Glutamatergic neuron (in vitro differentiated cells): ENCODE results near the gene NGEF. TPM values are rescaled to one million over a fixed set of nuclear protein-coding genes. Genes with fewer than 3 reads are reported as not detected.
A peak's percentile ranks its signal among the peaks of the same experiment; 100 is the strongest.

Source experiments
- DNase-seq: peaks from one replicate; pipeline ENCODE4 v3.0.0; 2022
- H3K27ac Mint-ChIP-seq: one replicate; pipeline ENCODE4 v1.8.0; 2020; ENCODE audit warnings: mild to moderate bottlenecking, mixed read lengths, inconsistent platforms; ENCODE audit not compliant: unreplicated experiment
- H3K27me3 Mint-ChIP-seq: one replicate; pipeline ENCODE4 v1.8.0; 2020; ENCODE audit warnings: mild to moderate bottlenecking, moderate library complexity, mixed read lengths, inconsistent platforms; ENCODE audit not compliant: unreplicated experiment
- H3K36me3 Mint-ChIP-seq: one replicate; pipeline ENCODE4 v1.8.0; 2020; ENCODE audit warnings: mild to moderate bottlenecking, mixed read lengths, inconsistent platforms; ENCODE audit not compliant: unreplicated experiment
- H3K4me1 Mint-ChIP-seq: one replicate; pipeline ENCODE4 v1.8.0; 2020; ENCODE audit warnings: mild to moderate bottlenecking, low read depth, mixed read lengths, inconsistent platforms; ENCODE audit not compliant: unreplicated experiment
- H3K4me3 Mint-ChIP-seq: one replicate; pipeline ENCODE4 v1.8.0; 2020; ENCODE audit warnings: mild to moderate bottlenecking, mixed read lengths, inconsistent platforms; ENCODE audit not compliant: unreplicated experiment
- H3K9me3 Mint-ChIP-seq: one replicate; pipeline ENCODE4 v1.8.0; 2020; ENCODE audit warnings: mild to moderate bottlenecking, moderate library complexity, mixed read lengths, inconsistent platforms; ENCODE audit not compliant: unreplicated experiment
- total RNA-seq: library from RNA; stranded (reverse); fragmentation: NEBNext Ultra II Directional; extraction: Animal tissue kit (Norgen Biotek cat#: 25700); gene quantifications from one replicate; pipeline ENCODE4 v1.2.1, GENCODE V29; 2021; ENCODE audit not compliant: unreplicated experiment
- TF ChIP-seq, protein P1 (sequence below): fragments of 200-600 bp; sonication (generic); IDR thresholded peaks from one replicate; pipeline ENCODE4 v1.5.0; 2021; ENCODE audit not compliant: partially characterized antibody, unreplicated experiment

NGEF gene
- total RNA-seq, 1 donor from 2014 or later: 7.2 TPM

DNA sequence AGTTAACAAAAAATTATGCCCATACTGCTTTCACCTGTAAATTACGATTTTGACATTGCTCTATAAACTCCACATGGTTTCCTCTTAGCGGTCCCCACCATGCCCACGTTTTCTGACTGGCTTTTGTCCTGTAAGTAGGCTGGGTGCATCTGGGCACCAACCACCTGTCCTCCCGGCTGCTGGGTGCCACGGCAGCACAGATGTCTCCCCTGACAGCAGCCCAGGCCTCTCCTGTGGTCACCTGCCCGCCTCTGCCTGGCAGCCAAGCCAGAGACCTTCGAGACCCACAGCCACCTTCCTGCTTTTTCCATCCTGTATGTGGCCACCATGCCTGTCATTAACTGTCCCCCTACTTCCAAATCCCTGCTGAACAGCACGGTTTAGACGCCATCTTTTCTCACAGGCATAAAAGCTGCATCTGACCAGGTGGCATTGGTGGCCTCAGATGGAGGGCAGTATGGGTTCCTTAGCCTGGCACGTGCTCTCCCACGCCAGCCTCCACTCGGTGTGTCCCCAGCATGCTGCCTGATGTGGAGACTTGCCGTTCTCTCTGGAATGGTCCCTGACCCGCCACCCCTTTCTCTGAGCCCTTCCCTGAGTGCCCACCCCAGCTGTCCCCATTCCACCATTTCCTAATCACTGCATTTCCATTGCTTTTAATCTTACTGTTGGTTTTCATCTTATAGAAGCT lies 124.1 kb downstream of the NGEF start:
- TF ChIP-seq, protein P1, sequence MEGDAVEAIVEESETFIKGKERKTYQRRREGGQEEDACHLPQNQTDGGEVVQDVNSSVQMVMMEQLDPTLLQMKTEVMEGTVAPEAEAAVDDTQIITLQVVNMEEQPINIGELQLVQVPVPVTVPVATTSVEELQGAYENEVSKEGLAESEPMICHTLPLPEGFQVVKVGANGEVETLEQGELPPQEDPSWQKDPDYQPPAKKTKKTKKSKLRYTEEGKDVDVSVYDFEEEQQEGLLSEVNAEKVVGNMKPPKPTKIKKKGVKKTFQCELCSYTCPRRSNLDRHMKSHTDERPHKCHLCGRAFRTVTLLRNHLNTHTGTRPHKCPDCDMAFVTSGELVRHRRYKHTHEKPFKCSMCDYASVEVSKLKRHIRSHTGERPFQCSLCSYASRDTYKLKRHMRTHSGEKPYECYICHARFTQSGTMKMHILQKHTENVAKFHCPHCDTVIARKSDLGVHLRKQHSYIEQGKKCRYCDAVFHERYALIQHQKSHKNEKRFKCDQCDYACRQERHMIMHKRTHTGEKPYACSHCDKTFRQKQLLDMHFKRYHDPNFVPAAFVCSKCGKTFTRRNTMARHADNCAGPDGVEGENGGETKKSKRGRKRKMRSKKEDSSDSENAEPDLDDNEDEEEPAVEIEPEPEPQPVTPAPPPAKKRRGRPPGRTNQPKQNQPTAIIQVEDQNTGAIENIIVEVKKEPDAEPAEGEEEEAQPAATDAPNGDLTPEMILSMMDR: no peak
- Mint-ChIP-seq H3K27ac (no peak overlapping the region), H3K4me3 (no peak overlapping the region), H3K27me3 (peaks cover 9% of the 10 kb centered on the region), H3K9me3 (peaks cover 8% of the 10 kb centered on the region), H3K4me1 (peaks cover 3% of the 10 kb centered on the region), H3K36me3 (no peaks in the 10 kb centered on the region)
- peak; percentile 5 for DNase-seq

DNA sequence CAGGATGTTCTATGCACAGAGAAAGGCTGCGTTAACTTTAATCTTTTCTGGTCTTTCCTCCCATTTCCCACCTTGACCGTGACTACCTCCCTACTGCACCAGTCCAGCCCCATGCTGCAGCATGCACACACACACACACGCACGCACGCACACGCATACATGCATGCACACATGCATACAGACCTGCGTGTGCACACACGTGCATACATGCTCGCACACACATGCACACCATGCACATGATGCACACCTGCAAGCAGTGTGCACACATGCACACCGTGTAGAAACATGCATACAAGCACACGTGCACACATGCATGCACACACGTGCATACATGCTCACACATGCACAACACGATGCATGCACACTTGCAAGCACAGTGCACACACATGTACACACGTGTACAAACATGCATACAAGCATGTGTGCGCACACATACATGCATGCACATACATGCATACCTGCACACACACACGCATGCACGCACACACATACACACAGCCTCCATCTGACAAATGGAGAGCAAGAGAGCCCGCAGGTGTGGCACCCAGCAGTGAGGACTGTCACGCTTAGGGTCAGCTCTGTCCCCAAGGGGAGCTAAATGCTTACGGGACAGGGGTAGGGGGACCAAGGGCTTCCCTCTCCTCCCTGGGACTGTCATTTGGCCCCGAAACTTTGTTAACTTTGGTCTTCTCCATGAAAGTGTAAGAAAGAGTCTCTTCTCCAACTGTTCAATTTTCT lies 124.8 kb downstream of the NGEF start:
- H3K36me3 Mint-ChIP-seq: no peaks in the 10 kb centered on the region
- peak overlapping the region; percentile 56 for H3K27ac Mint-ChIP-seq
- H3K9me3 Mint-ChIP-seq: peaks cover 8% of the 10 kb centered on the region
- peaks cover 9% of the 10 kb centered on the region for H3K27me3 Mint-ChIP-seq
- peaks cover 3% of the 10 kb centered on the region for H3K4me1 Mint-ChIP-seq
- TF ChIP-seq, protein P1: no peak
- DNase-seq: no peak
- no peak overlapping the region for H3K4me3 Mint-ChIP-seq

DNA sequence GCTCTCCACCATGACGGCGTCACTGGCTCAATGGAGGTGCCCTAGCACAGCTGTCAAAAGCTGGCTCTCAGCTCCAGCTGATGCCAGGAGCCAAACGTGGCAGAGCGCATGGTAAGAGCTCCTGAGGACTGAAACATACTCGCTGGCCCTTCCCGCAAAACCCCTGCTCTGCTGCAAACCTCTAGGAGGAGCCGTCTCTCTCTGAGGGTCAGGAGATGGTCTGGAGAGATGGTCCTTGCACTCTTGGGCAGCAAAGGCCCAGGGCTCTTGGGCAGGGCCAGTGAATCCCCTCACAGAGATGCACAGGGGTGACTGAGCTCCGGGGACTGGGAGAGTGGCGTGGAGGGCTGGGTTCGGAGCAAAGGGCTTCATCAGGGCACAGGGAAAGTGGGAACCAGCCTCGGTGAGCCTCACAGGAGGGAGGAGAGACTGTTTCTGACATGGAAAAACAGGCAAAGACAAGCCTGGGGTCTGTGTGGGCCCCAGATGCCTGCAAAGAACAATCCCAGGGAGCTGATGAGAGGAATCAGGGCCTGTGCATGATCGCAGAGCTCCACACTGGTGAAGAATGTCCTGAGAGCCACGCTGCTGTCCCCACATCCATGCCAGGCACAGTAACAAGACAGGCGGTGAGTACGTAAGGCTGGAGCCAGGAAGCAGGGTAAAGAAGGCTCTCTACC lies 125.7 kb downstream of the NGEF start:
- Mint-ChIP-seq H3K27ac (no peak overlapping the region), H3K4me3 (no peak overlapping the region), H3K27me3 (peaks cover 9% of the 10 kb centered on the region), H3K4me1 (peaks cover 3% of the 10 kb centered on the region), H3K9me3 (peaks cover 8% of the 10 kb centered on the region), H3K36me3 (no peaks in the 10 kb centered on the region)
- DNase-seq: peak; percentile 24
- TF ChIP-seq, protein P1: no peak

DNA sequence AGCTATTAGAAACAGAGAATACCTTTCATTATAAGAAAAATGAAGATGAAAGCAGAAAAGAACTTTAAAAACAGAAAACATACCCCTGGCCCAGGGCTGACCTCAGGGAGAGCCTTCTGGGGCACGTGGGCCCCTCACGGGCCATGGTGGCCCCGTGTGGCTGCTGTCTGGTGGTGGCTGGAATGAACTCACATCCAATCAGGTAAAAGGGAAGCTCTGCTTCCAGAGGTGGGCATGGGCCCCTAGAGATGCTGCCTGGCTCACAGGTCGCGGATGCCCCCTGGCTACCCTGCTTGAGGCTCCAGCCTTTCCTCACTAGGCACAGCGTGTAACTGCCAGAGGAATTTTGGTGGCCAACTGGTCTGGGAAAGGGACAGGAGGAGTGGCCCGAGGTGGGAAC lies 126.4 kb downstream of the NGEF start:
- Mint-ChIP-seq H3K9me3 (peaks cover 8% of the 10 kb centered on the region), H3K27ac (no peak overlapping the region), H3K4me3 (no peak overlapping the region), H3K36me3 (no peaks in the 10 kb centered on the region), H3K4me1 (peaks cover 1% of the 10 kb centered on the region), H3K27me3 (peaks cover 9% of the 10 kb centered on the region)
- TF ChIP-seq, protein P1: no peak
- peak; percentile 7 for DNase-seq
